Panc1 (cell line): Measurements from ENCODE around the gene B4GALT4.

ENCODE experiments used
- CTCF ChIP-seq: fragments of 450-650 bp; IDR thresholded peaks from 2 replicates; pipeline ENCODE4 v1.5.1; 2017; ENCODE audit warnings: mild to moderate bottlenecking
- POLR2AphosphoS5 ChIP-seq: IDR thresholded peaks from 2 replicates; pipeline ENCODE4 v1.6.1; 2012; ENCODE audit warnings: mild to moderate bottlenecking, low read depth, low read length, moderate library complexity
- REST ChIP-seq, 2 experiments: IDR thresholded peaks; 2 replicates each; pipeline ENCODE4 v1.6.1; 2011 to 2012; ENCODE audit warnings: low read depth in 2 of 2, control low read depth in 1 of 2, low read length in 1 of 2, mild to moderate bottlenecking in 1 of 2, moderate library complexity in 1 of 2; ENCODE audit not compliant: insufficient read depth in 1 of 2
- SIN3A ChIP-seq: IDR thresholded peaks from 2 replicates; pipeline ENCODE4 v1.6.1; 2012; ENCODE audit warnings: low read depth, mild to moderate bottlenecking, low read length, moderate library complexity, borderline replicate concordance; ENCODE audit not compliant: insufficient read depth
- TCF7L2 ChIP-seq: IDR thresholded peaks from 2 replicates; pipeline ENCODE4 v1.6.1; 2011; ENCODE audit warnings: mild to moderate bottlenecking, low read depth, low read length, inconsistent platforms

DNA sequence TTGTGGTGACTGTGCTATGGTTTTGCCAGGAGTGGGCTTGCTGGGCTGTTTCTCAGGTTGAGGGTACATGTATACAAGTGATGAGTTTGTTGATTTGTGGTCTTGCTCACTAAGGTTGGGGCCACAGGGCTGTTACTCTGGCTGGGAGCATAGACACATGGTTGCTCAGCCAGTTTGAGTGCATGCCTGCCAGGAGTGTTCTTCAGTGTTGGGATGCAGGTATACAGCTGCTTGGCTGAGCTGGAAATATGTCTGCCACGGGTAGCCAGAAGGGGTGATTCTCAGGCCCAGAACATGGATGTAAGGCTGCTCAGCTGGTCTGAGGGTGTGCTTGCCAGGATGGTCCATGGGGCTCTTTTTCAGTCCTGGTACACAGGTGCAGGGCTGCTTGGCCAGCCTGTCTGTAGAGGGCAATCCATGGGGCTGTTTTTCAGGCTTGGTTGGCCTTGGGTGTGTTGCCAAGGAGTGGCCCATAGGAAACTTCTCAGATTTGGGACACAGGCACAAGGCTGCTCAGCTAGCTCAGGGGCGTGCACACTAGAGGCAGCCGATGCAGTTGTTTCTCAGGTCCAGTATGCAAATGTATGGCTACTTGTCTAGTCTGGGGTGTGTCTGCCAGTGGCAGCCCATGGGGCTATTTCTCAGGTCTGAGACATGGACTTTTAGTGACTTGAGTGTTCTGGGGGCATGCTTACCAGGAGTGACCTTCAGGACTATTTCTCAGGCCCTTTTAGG, 48.2 kb upstream of the B4GALT4 start:
- TF ChIP-seq CTCF (no peak), REST (IDR thresholded peaks at IDR 0.05; ENCODE audit: insufficient read depth in 1 of 2, low read depth in 2 of 2, low read length in 1 of 2) (no peak), SIN3A (no peak), POLR2AphosphoS5 (no peak), TCF7L2 (no peak)
